Upper lobe of left lung (tissue), 4 donors: ENCODE data around the gene OR52N2.

Experiments
- EP300 ChIP-seq, 4 donors: sonication (generic); formaldehyde crosslinking; IDR thresholded peaks; one replicate each; pipeline ENCODE4 v1.5.1; 2017; ENCODE audit warnings: antibody characterized with exemption in 4 of 4, control low read depth in 2 of 4
- POLR2A ChIP-seq, 4 donors: fragments of 450-650 bp; IDR thresholded peaks; one replicate each; pipeline ENCODE4 v1.5.1; 2016 to 2017; ENCODE audit warnings: antibody characterized with exemption in 4 of 4, mild to moderate bottlenecking in 2 of 4
- POLR2AphosphoS5 ChIP-seq, 2 donors: sonication (generic); formaldehyde crosslinking; IDR thresholded peaks; one replicate each; pipeline ENCODE4 v1.5.1; 2017; ENCODE audit warnings: antibody characterized with exemption in 2 of 2
- TF ChIP-seq, protein P1 (sequence below), 6 experiments: fragments of 450-650 bp in 4 of 6; fragments of 200-600 bp in 2 of 6; sonication (generic) in 2 of 6; IDR thresholded peaks; one replicate each; pipeline ENCODE4 v1.5.1; 2016 to 2019; ENCODE audit warnings: antibody characterized with exemption in 6 of 6

DNA sequence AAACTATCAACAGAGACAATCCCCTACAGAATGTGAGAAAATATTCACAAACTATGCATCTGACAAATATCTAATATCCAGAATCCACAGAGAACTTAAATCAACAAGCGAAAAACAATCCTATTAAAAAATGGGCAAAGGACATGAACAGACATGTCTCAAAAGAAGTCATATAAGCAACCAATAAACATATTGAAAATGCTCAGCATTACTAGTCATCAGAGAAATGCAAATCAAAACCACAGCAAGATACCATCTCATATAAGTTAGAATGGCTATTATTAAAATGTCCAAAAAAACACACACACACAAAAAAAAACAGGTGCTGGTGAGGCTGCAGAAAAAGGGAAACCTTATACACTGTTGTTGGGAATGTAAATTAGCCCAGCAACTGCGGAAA is 57.1 kb downstream of the OR52N2 start:
- no peak for TF ChIP-seq POLR2A (IDR thresholded peaks at IDR 0.05)
- TF ChIP-seq, protein P1, sequence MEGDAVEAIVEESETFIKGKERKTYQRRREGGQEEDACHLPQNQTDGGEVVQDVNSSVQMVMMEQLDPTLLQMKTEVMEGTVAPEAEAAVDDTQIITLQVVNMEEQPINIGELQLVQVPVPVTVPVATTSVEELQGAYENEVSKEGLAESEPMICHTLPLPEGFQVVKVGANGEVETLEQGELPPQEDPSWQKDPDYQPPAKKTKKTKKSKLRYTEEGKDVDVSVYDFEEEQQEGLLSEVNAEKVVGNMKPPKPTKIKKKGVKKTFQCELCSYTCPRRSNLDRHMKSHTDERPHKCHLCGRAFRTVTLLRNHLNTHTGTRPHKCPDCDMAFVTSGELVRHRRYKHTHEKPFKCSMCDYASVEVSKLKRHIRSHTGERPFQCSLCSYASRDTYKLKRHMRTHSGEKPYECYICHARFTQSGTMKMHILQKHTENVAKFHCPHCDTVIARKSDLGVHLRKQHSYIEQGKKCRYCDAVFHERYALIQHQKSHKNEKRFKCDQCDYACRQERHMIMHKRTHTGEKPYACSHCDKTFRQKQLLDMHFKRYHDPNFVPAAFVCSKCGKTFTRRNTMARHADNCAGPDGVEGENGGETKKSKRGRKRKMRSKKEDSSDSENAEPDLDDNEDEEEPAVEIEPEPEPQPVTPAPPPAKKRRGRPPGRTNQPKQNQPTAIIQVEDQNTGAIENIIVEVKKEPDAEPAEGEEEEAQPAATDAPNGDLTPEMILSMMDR (IDR thresholded peaks at IDR 0.05) = no peak
- TF ChIP-seq POLR2AphosphoS5 (IDR thresholded peaks at IDR 0.05) = no peak
- no peak for TF ChIP-seq EP300 (IDR thresholded peaks at IDR 0.05)
